Endothelial cell of umbilical vein (primary cell): ENCODE results near the gene HDAC10. TPM values are rescaled to one million over a fixed set of nuclear protein-coding genes. Genes with fewer than 3 reads are reported as not detected.

Source experiments
- BruUV-seq: library from RNA; stranded (reverse); fragments of 400-500 nt; replicated peaks from 2 replicates; lab custom pipeline; 2021; lab: Mats Ljungman, UMichigan
- CTCF ChIA-PET: fragments of 300-600, 350-600 bp; sonication (Branson Sonifier 250); formaldehyde crosslinking; loops from one replicate; lab custom pipeline; 2021; ENCODE audit warnings: antibody characterized with exemption, inconsistent platforms; lab: Charles Lee
- POLR2A ChIA-PET: fragments of 300-600, 350-600 bp; sonication (Branson Sonifier 250); formaldehyde crosslinking; loops from one replicate; lab custom pipeline; 2021; ENCODE audit warnings: antibody characterized with exemption, inconsistent platforms; lab: Charles Lee
- DNase-seq: peaks from one replicate; pipeline ENCODE4 v3.0.0-alpha.2; 2011; ENCODE audit warnings: low read depth, low spot score
- FAIRE-seq: peaks from 2 replicates; lab custom pipeline; 2011; peaks lifted over from hg19 to GRCh38; lab: Jason Lieb, UNC
- H2AFZ ChIP-seq: 2 replicates; pipeline ENCODE4 v1.6.0; 2012; ENCODE audit warnings: low read depth, low read length, control low read depth, inconsistent platforms
- H3K27ac ChIP-seq: 2 replicates; pipeline ENCODE4 v1.5.1; 2011; ENCODE audit warnings: low read depth, mild to moderate bottlenecking, control low read depth, low read length, moderate library complexity; ENCODE audit not compliant: insufficient read depth
- H3K27me3 ChIP-seq, 2 experiments: 2 replicates each; pipeline versions ENCODE4 v1.6.0 to v1.6.1; 2011; ENCODE audit warnings: low read length in 2 of 2, mixed read lengths in 1 of 2; ENCODE audit not compliant: control insufficient read depth in 2 of 2, insufficient read depth in 2 of 2
- H3K36me3 ChIP-seq, 2 experiments: 2 replicates in 1 of 2; 3 replicates in 1 of 2; pipeline ENCODE4 v1.5.1; 2011; ENCODE audit warnings: low read length in 2 of 2, mild to moderate bottlenecking in 1 of 2, moderate library complexity in 1 of 2; ENCODE audit not compliant: control insufficient read depth in 2 of 2, insufficient read depth in 2 of 2; ENCODE audit errors: extremely low read depth in 1 of 2
- H3K4me1 ChIP-seq: 3 replicates; pipeline ENCODE4 v1.5.1; 2011; ENCODE audit warnings: mild to moderate bottlenecking, low read length; ENCODE audit not compliant: control insufficient read depth, insufficient read depth; ENCODE audit errors: extremely low read depth
- H3K4me2 ChIP-seq: 2 replicates; pipeline ENCODE4 v1.6.1; 2011; ENCODE audit warnings: low read length, control low read depth, mixed read lengths; ENCODE audit not compliant: insufficient read depth
- H3K4me3 ChIP-seq, 3 experiments: fragments of 200-600 bp in 1 of 3; sonication (generic), shearing (Covaris generic) in 1 of 3; replicated peaks in 1 of 3; 2 replicates each; pipeline ENCODE4 v1.5.1; 2011 to 2016; ENCODE audit warnings: control low read depth in 3 of 3, low read length in 3 of 3, mild to moderate bottlenecking in 2 of 3, inconsistent platforms in 1 of 3, low read depth in 1 of 3, moderate library complexity in 1 of 3; ENCODE audit not compliant: insufficient read depth in 1 of 3
- H3K79me2 ChIP-seq: 2 replicates; pipeline ENCODE4 v1.6.0; 2012; ENCODE audit warnings: low read length, inconsistent platforms; ENCODE audit not compliant: control insufficient read depth, insufficient read depth
- H3K9ac ChIP-seq: replicated peaks from 2 replicates; pipeline ENCODE3; 2011; ENCODE audit warnings: low read length, control low read depth; ENCODE audit not compliant: insufficient read depth; ENCODE audit errors: extremely low read depth
- H3K9me1 ChIP-seq: replicated peaks from 3 replicates; pipeline ENCODE4 v1.6.0; 2011; ENCODE audit warnings: mild to moderate bottlenecking, low read length; ENCODE audit not compliant: control insufficient read depth, insufficient read depth; ENCODE audit errors: extremely low read depth
- H3K9me3 ChIP-seq: replicated peaks from 2 replicates; pipeline ENCODE4 v1.5.1; 2012; ENCODE audit warnings: low read length, inconsistent platforms; ENCODE audit not compliant: control insufficient read depth, insufficient read depth
- H4K20me1 ChIP-seq: replicated peaks from 2 replicates; pipeline ENCODE3; 2011; ENCODE audit warnings: mild to moderate bottlenecking, low read length; ENCODE audit not compliant: control insufficient read depth, insufficient read depth; ENCODE audit errors: extremely low read depth
- CTCF ChIP-seq, 2 donors: IDR thresholded peaks; 1 replicate in 1 of 2; 2 replicates in 1 of 2; pipeline ENCODE4 v1.5.1; 2011; ENCODE audit warnings: low read length in 2 of 2, mild to moderate bottlenecking in 2 of 2, moderate library complexity in 2 of 2, control low read depth in 1 of 2, inconsistent platforms in 1 of 2, low read depth in 1 of 2; ENCODE audit not compliant: insufficient read depth in 1 of 2; ENCODE audit errors: extremely low read depth in 1 of 2
- EZH2 ChIP-seq: IDR thresholded peaks from 2 replicates; pipeline ENCODE4 v1.6.1; 2012; ENCODE audit warnings: borderline replicate concordance, low read depth, mild to moderate bottlenecking, moderate library complexity, low read length, inconsistent platforms; ENCODE audit not compliant: severe bottlenecking
- FOS ChIP-seq: IDR thresholded peaks from 2 replicates; pipeline ENCODE4 v1.6.1; 2011; ENCODE audit warnings: mild to moderate bottlenecking, low read length, moderate library complexity, borderline replicate concordance; ENCODE audit not compliant: insufficient read depth
- GATA2 ChIP-seq: IDR thresholded peaks from 2 replicates; pipeline ENCODE4 v1.7.0; 2011; ENCODE audit warnings: low read depth, mild to moderate bottlenecking, moderate library complexity, mixed read lengths, low read length; ENCODE audit not compliant: insufficient read length, insufficient read depth
- JUN ChIP-seq: IDR thresholded peaks from 2 replicates; pipeline ENCODE4 v1.6.1; 2011; ENCODE audit warnings: borderline replicate concordance, low read depth; ENCODE audit not compliant: insufficient read length, insufficient read depth
- MAX ChIP-seq: IDR thresholded peaks from 2 replicates; pipeline ENCODE4 v1.6.1; 2011; ENCODE audit not compliant: insufficient read depth, insufficient read length
- MYC ChIP-seq: IDR thresholded peaks from one replicate; pipeline ENCODE4 v1.6.1; 2011; ENCODE audit warnings: mild to moderate bottlenecking, low read depth, low read length
- POLR2A ChIP-seq: IDR thresholded peaks from 2 replicates; pipeline ENCODE4 v1.6.1; 2012; ENCODE audit warnings: low read depth, mild to moderate bottlenecking, control low read depth, low read length
- POLR2AphosphoS5 ChIP-seq: IDR thresholded peaks from 2 replicates; pipeline ENCODE4 v1.6.1; 2012; ENCODE audit warnings: low read depth, mild to moderate bottlenecking, control low read depth, low read length, moderate library complexity; ENCODE audit not compliant: insufficient read depth
- dilution Hi-C: fragments of 300-500 bp; cut with MboI; formaldehyde crosslinking; loops from one replicate; pipeline ENCODE4 v1.15.0; 2019; ENCODE audit warnings: low sequenced_read_pairs; ENCODE audit not compliant: extremely low pct_ligation_motif_present
- intact Hi-C: fragments of 100-400 bp; cut with micrococcal nuclease; formaldehyde crosslinking; loops from one replicate; pipeline ENCODE4 v1.10.0; 2022
- polyA plus RNA-seq, 4 experiments: library from polyadenylated mRNA; depleted of rRNA in 3 of 4; stranded (reverse) in 3 of 4; unstranded in 1 of 4; fragments of >200 nt; gene quantifications; 2 replicates each; pipeline versions ENCODE4 v1.2.1 to v1.2.3, GENCODE V29; 2011 to 2012; ENCODE audit warnings: missing spikeins in 1 of 4
- total RNA-seq: library from RNA; stranded (reverse); gene quantifications from 2 replicates; pipeline ENCODE4 v1.2.3, GENCODE V29; 2021

The HDAC10 gene
- total and polyA plus RNA-seq, 2 donors (not counting 3 experiments of a cell fraction or from before 2014, with no cell fraction given): 32.6 to 47.0 TPM

GRCh38 chr22:50243685-50244419 is 7.2 kb downstream of the HDAC10 start:
- Histone ChIP-seq H3K36me3 (peaks cover 0 to 14% of the 10 kb centered on the region in 2 experiments), H3K9me1 (no peaks in the 10 kb centered on the region), H3K27me3 (no peaks in the 10 kb centered on the region), H2AFZ (peak overlapping the region; percentile 90), H3K27ac (peak overlapping the region; percentile 73), H3K9ac (peak overlapping the region; percentile 91), H3K79me2 (peaks cover 47% of the 10 kb centered on the region), H3K9me3 (no peaks in the 10 kb centered on the region), H3K4me1 (peaks cover 26% of the 10 kb centered on the region), H3K4me3 (peak overlapping the region; percentile 55 to 98 (median 90)), H3K4me2 (peak overlapping the region; percentile 94), H4K20me1 (no peaks in the 10 kb centered on the region)
- FAIRE-seq: peak; percentile 61
- TF ChIP-seq EZH2: no peak
- no peak for TF ChIP-seq POLR2AphosphoS5
- no peak for TF ChIP-seq POLR2A
- dilution Hi-C loops: no loop called here
- intact Hi-C loops: no loop called here
- POLR2A ChIA-PET: no interaction called here
- TSS peak; percentile 32 for BruUV-seq
- DNase-seq: peak; percentile 14
- CTCF ChIA-PET: interaction anchor here (0.9 to 1.9 kb wide), 4 partner anchors 24 to 282 kb away, joined by 4 to 7 read pairs (median 4); partner anchors contain the start of gene SCO2

- Histone ChIP-seq H2AFZ (no peak overlapping the region), H3K27me3 (no peaks in the 10 kb centered on the region)
- intact Hi-C loops: no loop called here
Measured at GRCh38 chr22:50242406-50242949, 8.6 kb downstream of the HDAC10 start.

More at GRCh38 chr22:50242406-50242949, 8.6 kb downstream of the HDAC10 start:
- Histone ChIP-seq H3K4me3 (peak overlapping the region in 2 of 3 experiments; percentile 15 to 37), H3K4me2 (peak overlapping the region; percentile 85), H3K9me3 (no peaks in the 10 kb centered on the region), H3K79me2 (peaks cover 47% of the 10 kb centered on the region), H3K36me3 (peaks cover 0 to 14% of the 10 kb centered on the region in 2 experiments), H3K9me1 (no peaks in the 10 kb centered on the region), H3K4me1 (peaks cover 26% of the 10 kb centered on the region), H3K9ac (no peak overlapping the region), H3K27ac (no peak overlapping the region), H4K20me1 (no peaks in the 10 kb centered on the region)
- FAIRE-seq (no peak), DNase-seq (no peak)
- ChIA-PET POLR2A (no interaction called here), CTCF (interaction anchor here (1.3 to 2.8 kb wide), 4 partner anchors 8 to 283 kb away, joined by 5 to 24 read pairs (median 6); partner anchors contain the start of genes HDAC10 and SCO2)
- TF ChIP-seq FOS: no peak
- no peak for TF ChIP-seq POLR2AphosphoS5
- no peak for TF ChIP-seq MYC
- no peak for TF ChIP-seq JUN
- TF ChIP-seq GATA2: no peak
- no peak for TF ChIP-seq EZH2
- no peak for TF ChIP-seq POLR2A
- no peak for TF ChIP-seq MAX
- TF ChIP-seq CTCF (IDR thresholded peaks at IDR 0.05; ENCODE audit: extremely low read depth in 1 of 2, insufficient read depth in 1 of 2, low read depth in 1 of 2, low read length in 2 of 2): no peak
- dilution Hi-C loops: no loop called here
- no TSS peak for BruUV-seq
